Lower lobe of right lung (tissue), 2 donors: ENCODE measurements around the gene RHNO1. TPM values are rescaled to one million over a fixed set of nuclear protein-coding genes. Genes with fewer than 3 reads are reported as not detected.

ENCODE experiments used
- ATAC-seq, 2 donors: fragments of 200-7000 bp; cut with Tn5 transposase; one replicate each; pipeline ENCODE4 v1.9.1; 2020 to 2022; ENCODE audit warnings: mild to moderate bottlenecking in 2 of 2, moderate library complexity in 2 of 2
- DNase-seq: peaks from one replicate; pipeline ENCODE4 v3.0.0-alpha.2; 2020
- H3K27ac ChIP-seq: fragments of 200-600 bp; one replicate; pipeline ENCODE4 v1.8.0; 2022
- H3K27me3 ChIP-seq: fragments of 200-600 bp; one replicate; pipeline ENCODE4 v1.8.0; 2022; ENCODE audit warnings: low read depth
- H3K36me3 ChIP-seq: fragments of 200-600 bp; one replicate; pipeline ENCODE4 v1.8.0; 2022; ENCODE audit warnings: mild to moderate bottlenecking
- H3K4me1 ChIP-seq: fragments of 200-600 bp; one replicate; pipeline ENCODE4 v1.8.0; 2022
- H3K4me3 ChIP-seq: fragments of 200-600 bp; one replicate; pipeline ENCODE4 v1.8.0; 2022; ENCODE audit warnings: mild to moderate bottlenecking
- H3K9me3 ChIP-seq: fragments of 200-600 bp; one replicate; pipeline ENCODE4 v1.8.0; 2022
- intact Hi-C: fragments of 100-400 bp; cut with DNase I; formaldehyde crosslinking; loops from one replicate; pipeline ENCODE4 v1.11.0; 2022
- total RNA-seq: library from RNA; stranded (reverse); fragmentation: NEBNext Ultra II Directional; extraction: Animal tissue kit (Norgen Biotek cat#: 25700); gene quantifications from one replicate; pipeline ENCODE4 v1.2.1, GENCODE V29; 2021
- TF ChIP-seq, protein P1 (sequence below): fragments of 200-600 bp; IDR thresholded peaks from one replicate; pipeline ENCODE4 v1.8.0; 2022; ENCODE audit warnings: antibody characterized with exemption, mild to moderate bottlenecking
- donor health status: DM: no; HTN: yes; CAD: no; lungs with severe emphysema.

Gene RHNO1
- total RNA-seq, 1 donor from 2014 or later: 12.8 TPM

DNA sequence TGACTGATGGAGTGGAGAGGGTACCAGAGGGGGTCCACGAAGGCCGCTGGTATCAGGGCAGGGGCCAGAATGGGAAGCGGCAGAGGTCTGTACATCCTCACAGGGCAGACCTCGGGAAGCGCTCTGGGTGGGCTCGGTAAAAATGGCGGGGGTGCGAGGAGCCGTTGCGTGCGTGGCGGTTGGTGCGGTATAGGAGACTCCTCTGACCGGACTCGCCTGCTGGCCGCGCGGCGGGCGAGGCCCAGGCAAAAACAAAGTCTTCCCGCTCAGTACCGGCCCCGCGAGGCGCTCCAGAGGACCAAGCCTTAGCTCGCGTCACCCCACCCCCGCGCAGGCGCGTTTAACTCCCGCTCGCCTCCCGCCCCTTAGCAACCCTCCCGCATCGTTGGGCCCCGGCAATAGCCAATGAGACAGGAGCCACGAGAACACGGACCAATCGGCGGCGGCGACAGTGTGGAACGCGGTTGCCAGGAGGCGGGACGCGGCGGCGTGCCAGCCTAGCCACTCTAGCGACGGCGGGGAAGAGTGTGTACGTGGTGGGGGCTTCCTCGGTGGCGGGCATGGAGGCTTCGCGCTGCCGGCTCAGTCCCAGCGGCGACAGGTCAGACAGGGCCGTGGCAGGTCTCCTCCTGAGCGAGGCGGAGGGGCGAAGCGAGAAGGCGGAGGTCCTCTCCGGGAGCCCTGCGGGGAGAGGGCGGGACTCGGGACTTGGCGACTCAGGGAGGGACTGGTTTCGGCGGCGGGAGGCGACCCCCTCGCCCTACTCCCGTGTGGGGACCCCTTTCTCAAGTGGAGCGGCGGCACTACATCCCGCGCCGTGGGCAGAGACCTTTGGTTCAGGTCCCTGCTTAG is 13.6 kb downstream of the RHNO1 start, which contains the start of gene TULP3:
TULP3 (plus strand) TSS at position 504 of the 852 bp plus-strand sequence; CDS start at position 561, 57 bp downstream.
- no peaks in the 10 kb centered on the region for H3K27me3 ChIP-seq
- peaks cover 24% of the 10 kb centered on the region for H3K4me1 ChIP-seq
- no peaks in the 10 kb centered on the region for H3K9me3 ChIP-seq
- ATAC-seq (peak; percentile 99), DNase-seq (peak; percentile 98)
- TF ChIP-seq, protein P1, sequence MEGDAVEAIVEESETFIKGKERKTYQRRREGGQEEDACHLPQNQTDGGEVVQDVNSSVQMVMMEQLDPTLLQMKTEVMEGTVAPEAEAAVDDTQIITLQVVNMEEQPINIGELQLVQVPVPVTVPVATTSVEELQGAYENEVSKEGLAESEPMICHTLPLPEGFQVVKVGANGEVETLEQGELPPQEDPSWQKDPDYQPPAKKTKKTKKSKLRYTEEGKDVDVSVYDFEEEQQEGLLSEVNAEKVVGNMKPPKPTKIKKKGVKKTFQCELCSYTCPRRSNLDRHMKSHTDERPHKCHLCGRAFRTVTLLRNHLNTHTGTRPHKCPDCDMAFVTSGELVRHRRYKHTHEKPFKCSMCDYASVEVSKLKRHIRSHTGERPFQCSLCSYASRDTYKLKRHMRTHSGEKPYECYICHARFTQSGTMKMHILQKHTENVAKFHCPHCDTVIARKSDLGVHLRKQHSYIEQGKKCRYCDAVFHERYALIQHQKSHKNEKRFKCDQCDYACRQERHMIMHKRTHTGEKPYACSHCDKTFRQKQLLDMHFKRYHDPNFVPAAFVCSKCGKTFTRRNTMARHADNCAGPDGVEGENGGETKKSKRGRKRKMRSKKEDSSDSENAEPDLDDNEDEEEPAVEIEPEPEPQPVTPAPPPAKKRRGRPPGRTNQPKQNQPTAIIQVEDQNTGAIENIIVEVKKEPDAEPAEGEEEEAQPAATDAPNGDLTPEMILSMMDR: no peak
- intact Hi-C loops: no loop called here
- H3K4me3 ChIP-seq: peak within 1 kb of the TSS; percentile 97
- H3K36me3 ChIP-seq: peaks cover 5% of the 10 kb centered on the region
- peak within 1 kb of the TSS; percentile 89 for H3K27ac ChIP-seq

DNA sequence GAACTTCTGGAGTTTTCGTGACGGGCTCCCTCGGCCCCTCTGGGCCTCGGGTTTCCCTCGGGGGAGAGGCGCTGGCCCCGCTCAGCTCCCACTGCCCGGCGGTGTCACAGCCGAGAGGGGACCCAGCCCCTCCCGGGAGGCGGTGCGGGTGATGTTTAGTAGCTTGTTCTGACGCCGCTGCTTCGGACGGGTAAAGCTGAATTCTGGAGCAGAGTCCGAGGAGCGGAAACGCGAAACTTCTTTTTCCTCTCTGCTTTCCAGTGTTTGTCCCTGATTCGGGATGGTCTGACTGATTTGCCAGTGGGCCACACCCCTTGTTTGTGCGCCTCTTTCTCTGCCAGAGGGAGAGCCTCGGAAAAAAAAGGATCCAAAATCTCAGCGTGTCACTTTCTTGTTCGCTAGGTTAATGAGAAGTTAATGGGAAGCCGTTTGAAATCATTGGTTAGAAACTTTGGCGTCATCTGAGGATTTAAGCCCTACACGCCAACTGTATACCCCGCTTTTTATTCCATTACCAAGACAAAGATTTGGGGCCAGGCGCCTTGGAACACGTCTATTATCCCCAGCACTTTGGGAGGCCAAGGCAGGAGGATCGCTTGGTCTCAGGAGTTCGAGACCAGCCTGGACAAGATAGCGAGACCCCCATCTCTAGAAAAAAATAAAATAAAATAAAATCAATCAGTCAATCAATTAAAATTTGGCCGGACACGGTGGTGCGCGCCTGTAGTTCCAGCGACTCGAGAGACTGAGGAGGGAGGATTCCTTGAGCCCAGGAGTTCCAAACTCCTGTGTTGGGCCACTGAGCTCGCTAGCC is 14.4 kb downstream of the RHNO1 start:
- H3K4me1 ChIP-seq: peaks cover 24% of the 10 kb centered on the region
- no peaks in the 10 kb centered on the region for H3K27me3 ChIP-seq
- H3K36me3 ChIP-seq: peaks cover 5% of the 10 kb centered on the region
- ATAC-seq: peak; percentile 69 to 77
- peak overlapping the region; percentile 89 for H3K27ac ChIP-seq
- TF ChIP-seq, protein P1: no peak
- peak overlapping the region; percentile 97 for H3K4me3 ChIP-seq
- no peaks in the 10 kb centered on the region for H3K9me3 ChIP-seq
- DNase-seq: peak; percentile 65
- intact Hi-C loops: no loop called here

DNA sequence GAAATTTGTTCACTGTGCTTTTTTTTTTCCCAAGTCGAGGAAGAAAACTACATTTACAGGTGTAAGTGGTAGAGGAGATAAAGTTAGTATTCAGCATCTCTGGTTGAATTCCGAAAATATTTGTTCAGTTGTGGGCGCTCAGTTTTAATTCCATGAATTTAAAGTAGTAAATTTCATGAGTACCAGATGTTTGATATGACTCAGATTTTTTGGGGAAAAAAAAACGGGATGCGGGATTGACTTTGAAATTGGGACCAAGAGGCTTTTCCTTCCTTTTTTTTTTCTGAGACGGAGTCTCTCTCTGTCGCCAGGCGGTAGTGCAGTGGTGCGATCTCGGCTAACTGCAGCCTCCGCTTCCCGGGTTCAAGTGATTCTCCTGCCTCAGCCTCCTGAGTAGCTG is 15.2 kb downstream of the RHNO1 start:
- H3K27ac ChIP-seq: no peak overlapping the region

DNA sequence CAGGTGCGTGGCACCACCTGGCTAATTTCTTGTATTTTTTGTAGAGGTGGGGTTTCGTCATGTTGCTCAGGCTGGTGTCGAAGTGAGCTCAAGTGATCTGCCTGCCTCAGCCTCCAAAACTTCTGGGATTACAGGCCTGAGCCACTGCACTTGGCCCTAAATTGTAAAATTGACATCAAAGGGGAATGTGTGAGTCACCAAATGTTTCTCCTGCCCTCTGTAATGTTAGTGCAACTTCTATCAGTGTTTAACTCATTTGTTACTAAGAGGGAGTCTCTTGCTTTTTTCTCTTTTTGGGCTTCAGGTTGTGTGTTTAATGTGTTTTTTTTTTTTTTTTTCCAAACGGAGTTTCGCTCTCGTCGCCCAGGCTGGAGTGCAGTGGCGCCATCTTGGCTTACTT is 16.0 kb downstream of the RHNO1 start:
- intact Hi-C loops: no loop called here

More for the DNA sequence above, 15.2 kb downstream of the RHNO1 start:
- Histone ChIP-seq H3K9me3 (no peaks in the 10 kb centered on the region), H3K27me3 (no peaks in the 10 kb centered on the region), H3K4me3 (peak overlapping the region; percentile 97), H3K36me3 (peaks cover 5% of the 10 kb centered on the region), H3K4me1 (peaks cover 24% of the 10 kb centered on the region)
- ATAC-seq (no peak), DNase-seq (no peak)
- intact Hi-C loops: no loop called here
- TF ChIP-seq, protein P1: no peak

DNA sequence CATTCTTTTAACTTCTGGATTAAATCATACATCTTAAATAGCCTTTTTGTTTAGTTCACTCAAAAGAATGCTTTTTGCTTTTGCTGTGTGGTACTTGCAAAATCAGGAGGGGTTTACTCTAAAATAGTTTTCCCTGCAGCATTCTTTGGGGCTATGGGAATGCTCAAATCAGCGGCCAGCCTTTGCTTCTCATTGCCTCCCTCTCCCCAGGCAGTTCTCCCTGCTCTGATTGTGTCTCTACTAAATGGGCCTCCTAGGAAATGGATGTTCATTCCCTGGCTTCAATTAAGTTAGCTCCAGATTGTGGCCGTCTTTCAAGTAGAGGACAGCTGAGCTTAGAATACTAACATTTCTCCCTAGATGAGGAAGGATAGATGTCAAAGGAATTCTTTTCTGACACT is 18.0 kb downstream of the RHNO1 start:
- intact Hi-C loops: no loop called here
- DNase-seq: no peak
- TF ChIP-seq, protein P1: no peak
- H3K27ac ChIP-seq: no peak overlapping the region
- no peak overlapping the region for H3K4me3 ChIP-seq
- peaks cover 24% of the 10 kb centered on the region for H3K4me1 ChIP-seq
- no peaks in the 10 kb centered on the region for H3K9me3 ChIP-seq
- ATAC-seq: no peak
- H3K27me3 ChIP-seq: no peaks in the 10 kb centered on the region
- no peaks in the 10 kb centered on the region for H3K36me3 ChIP-seq

More for the DNA sequence above, 16.0 kb downstream of the RHNO1 start:
- Histone ChIP-seq H3K36me3 (peaks cover 3% of the 10 kb centered on the region), H3K27ac (no peak overlapping the region), H3K27me3 (no peaks in the 10 kb centered on the region), H3K4me3 (no peak overlapping the region), H3K9me3 (no peaks in the 10 kb centered on the region), H3K4me1 (peaks cover 24% of the 10 kb centered on the region)
- ATAC-seq (no peak), DNase-seq (no peak)
- TF ChIP-seq, protein P1: no peak
